GM19438 (cell line): Measurements from ENCODE around the gene MIAT.

Source experiments
- ATAC-seq: cut with Tn5 transposase; IDR thresholded peaks from one replicate; pipeline ENCODE4 v1.9.1; 2021; ENCODE audit warnings: low read depth; ENCODE audit not compliant: unreplicated experiment

The MIAT gene

DNA sequence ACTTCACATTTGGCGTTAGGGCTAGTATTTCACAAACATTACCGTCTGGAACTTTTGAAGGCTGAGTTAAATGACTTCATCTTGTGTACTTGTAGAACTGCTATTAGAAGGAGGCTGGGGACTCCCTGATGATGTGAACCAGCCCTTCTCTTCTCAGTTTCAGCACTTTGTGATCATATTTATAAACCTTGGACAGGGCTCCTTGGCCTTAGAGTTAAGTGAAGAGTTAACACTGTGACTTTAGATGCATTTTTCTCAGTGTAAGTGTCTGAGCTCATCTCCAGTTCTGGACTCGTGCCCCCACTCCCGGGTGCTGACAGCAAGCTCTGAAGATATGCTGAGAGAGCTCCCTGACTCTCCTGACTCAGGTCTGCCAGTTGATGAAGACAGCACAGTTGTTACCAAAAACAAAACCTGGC, 8.4 kb downstream of the MIAT start:
- no peak for ATAC-seq

DNA sequence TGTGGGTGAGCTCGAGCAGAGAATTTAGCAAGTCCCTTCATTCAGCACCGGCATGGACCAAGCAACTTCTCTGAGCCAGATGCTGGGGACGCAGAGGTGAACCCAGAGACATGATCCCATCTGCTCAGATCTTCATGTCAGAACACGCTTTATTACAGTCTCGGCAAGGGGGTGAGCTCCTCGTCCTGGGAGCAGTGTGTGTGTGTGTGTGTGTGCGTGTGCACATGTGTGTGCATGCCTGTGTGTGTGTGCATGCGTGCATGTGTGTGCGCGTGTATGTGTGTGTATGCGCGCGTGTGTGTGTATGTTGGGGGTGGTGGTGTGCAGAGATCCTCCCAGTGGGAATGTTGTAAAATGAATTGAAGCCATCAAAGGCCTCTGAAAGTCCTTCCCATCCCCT, 9.8 kb downstream of the MIAT start:
- ATAC-seq, result no peak

DNA sequence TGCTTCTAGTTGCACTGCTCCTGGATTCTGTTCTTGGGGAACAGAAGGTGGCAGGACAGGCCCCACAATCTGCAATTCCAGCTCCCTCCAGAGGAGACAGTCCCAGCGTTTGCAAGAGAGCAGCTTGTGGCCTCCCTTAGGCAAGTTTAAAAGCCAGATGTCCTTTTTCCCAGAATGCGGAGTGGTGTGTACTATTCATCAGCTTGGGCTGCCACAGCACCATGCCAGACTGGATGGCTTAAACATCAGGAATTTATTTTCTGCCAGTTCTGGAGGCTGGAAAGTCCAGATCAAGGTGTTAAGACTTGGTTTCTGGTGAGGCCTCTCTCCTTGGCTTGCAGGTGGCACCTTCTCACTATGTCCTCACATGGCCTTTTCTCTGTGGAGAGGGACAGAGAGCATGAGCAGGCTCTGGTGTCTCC, 11.7 kb downstream of the MIAT start:
- ATAC-seq, result no peak

DNA sequence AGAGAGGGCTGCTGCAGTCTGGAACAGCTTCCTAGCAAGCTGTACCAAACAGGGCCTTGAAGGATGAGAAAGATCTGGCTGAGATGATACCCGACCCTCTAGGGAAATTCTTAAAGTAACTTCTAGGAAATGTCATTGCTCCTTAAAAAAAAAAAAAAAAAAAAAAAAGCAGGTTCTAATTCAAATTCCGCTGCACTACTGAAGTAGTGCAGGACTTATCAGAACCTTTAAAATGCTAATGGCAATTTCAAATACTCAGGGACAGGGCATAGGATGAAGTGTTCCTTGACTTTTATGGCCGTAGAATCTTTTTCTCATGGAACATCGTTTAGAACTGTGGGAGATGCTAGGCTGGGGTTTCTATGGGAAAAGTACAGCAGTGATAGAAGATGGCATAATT, 13.1 kb downstream of the MIAT start:
- no peak for ATAC-seq

DNA sequence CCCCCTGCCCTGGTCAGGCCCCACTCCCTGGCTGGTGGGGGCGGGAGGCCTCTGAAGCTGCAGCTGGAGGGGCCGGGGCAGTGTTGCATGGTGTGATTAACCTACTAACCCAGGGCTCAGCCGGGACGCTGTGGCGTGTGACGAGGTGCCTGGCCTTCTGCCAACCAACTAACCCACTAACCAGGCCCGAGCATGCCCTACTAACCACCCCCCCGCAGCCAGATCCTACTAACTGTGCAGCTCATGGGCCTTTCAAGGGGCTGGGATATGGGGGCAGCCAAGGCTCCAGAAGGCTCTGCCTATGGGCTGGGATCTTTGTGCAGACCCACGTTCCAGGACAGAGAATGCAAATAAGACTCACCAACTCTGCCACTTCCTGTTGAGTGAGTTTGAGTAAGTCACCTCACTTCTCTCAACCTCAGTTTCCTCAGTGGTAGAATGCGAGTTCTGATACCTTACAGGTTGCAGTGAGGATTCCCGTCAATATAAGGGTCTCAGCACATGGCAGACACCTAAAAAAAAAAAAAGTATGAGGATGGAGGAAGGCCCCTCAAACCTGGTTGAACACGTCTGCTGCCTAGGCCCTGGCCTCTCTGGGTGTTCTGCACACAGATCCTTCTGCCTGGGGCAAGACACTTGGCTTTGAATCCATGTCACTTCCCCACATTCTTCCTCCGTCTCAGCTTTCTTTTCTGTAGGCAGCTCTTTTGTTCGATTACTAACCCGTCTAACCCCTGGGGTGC, 14.1 kb downstream of the MIAT start:
- no peak for ATAC-seq

DNA sequence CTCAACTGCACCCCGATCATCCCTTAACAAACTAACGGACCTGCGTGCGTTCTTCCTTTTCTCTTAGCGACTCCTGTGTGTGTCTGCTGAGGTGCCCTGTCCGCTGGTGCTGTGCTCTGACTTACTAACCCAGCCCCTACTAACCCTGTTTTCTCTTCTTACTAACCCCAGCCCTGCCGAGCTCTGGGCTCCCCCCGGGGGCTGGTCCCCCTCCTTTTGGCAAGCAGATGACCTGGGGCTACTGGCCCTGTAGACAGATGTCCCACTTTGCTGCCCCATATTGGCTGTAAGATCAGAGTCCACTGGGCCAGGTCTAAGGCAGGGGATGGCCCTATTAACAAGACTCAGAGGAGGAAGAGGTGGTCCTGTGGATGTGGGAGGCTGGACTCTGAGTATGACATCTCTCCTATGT, 14.7 kb downstream of the MIAT start:
- peak; percentile 14 for ATAC-seq

DNA sequence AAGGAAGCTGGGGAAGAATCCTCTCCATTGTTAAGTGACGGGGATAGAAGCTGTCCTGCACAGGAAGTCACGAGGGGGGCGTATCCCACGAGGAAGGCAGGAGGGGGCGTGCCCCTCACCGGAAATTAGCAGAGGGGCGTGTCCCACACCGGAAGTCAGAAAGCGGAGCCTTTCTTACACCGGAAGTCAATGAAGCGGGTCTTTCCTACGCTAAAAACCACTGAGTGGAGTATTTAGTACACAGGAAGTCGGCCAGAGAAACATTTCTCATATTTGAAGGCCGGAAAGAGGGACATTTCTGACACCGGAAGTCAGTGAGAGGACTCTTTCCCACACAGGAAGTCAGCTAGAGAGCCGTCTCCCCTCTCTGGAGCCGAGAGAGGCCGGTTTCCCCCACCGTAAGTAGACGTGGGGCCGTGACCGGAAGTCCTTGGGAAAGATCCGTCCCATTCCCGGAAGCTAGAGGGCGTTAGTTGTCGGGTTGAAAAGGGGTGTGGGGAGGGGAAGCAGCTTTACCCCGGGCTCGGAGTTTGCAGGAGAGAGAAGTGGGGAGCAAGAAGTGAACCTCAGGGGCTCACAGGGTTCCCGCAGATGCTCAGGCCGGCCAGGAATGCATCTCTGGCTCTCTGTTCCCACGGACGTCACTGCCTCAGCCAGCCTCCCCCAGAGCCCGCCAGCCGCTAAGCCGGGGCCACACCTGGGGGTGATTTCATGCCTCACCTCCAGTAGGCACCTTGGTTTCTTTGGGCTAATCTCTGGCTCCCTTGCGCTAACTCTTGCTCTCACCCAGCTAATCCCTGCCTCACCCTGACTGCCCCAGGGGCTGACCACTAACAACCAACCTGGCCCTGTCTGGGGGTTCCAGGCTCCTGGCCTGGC, 15.4 kb downstream of the MIAT start:
- ATAC-seq, result peak; percentile 59

DNA sequence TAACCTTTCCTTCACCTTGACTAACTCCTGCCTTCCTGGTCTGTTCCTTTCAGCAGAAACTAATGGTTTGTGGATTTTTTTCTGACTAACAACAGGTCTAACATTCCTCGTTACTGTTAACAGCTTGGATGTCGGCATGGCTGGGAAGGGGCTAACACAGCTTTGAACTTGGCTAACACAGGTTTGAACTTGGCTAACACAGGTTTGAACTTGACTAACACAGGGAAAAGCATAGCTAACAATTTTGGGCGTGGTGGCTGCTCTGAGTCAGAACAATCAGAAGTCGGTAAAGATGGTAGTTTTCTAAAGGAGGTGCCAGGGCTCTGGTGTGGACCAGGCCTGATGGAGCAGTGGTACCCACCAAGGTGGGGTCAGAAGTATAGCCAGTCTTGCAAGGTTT, 16.1 kb downstream of the MIAT start:
- no peak for ATAC-seq

DNA sequence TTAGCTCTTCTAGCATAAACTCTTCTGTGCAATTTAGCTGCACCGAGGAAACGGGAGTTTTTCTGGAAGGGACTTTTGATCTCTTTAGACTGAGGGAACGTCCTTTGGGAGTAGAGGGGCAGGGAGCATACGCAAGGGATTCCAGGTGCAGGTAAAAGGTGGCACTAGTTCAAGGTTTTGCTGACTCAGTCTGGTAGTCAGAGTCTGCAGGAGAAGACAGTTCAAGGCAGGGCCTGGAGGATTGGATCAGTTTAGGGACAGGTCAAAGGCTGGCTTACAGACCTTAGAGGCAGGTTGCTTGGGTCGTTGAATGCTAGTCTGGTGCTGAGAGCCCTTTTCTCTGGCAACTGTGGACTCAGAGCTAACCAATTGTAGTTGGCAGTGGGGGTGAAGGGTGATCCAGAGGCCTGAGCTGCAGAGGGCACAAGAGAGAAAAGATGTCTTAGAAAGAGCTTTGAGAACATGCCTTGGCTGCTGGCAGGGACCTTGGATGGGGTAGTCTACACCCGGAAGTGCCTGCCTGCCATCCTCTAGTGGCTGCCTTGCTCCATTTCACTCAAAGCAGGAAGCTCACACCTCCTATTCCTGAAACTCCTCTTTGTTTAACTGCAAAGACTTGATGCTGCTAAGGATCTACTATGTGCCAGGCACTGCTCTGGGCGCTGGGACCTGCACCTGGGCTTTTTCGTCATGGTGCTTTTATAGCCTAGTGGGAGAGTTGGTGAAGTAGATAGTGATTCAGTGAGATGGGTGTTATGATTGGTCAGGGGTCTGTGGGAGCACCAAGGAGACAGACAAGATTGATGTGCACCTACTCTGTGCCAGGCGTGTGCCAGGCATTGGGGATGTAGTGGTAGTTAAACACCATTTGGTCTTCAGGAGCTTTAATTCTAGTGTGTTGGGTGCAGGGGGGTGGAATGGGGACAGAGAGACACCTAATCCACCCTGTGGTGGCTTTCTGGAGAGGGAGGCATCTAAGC, 17.1 kb downstream of the MIAT start:
- ATAC-seq, result no peak

DNA sequence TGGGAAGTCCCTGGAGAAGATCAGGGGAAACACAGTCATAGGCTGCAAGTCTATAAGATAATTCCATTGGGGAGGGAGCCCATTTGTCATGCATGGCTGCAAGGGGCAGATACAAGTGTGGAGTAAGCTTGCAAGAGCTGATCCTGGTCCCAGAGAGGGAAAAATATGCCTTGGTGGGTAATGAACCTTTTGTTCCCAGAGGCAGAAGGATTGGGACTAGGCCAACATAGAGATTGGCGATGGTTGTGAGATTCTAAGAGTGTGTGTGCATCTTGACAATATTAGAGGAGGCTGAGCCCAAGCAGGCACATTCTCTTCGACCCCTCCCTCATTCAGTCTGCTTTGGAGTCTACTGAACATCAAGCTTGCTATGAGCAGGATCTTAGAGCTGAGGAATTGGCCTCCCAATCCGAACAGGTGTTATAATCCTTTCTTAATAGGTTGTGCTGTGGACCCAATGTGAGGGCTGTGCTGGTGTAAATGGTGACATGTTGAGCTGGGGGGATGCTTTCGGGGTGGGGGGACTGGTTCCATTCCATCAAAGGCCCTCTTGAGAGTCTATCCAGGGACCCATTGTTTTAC, 18.4 kb downstream of the MIAT start:
- no peak for ATAC-seq

DNA sequence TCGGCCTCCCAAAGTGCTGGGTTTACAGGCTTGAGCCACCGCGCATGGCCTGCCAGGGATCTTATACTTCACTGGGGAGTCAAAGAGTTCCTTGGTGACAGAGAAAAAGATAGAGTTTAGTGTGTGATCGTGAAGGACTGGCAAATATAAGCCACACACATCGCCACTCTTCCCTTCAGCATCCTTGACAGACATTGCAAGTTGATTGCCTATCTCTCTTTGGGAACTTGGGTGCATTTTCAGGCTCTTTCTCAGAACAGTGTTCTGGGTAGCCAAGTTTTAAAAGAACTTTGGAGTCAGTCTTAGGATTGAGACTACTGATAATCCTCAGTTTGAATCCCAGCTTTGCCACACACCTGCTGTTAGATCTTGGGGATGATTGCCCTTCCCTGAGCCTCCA, 19.8 kb downstream of the MIAT start:
- ATAC-seq, result no peak

DNA sequence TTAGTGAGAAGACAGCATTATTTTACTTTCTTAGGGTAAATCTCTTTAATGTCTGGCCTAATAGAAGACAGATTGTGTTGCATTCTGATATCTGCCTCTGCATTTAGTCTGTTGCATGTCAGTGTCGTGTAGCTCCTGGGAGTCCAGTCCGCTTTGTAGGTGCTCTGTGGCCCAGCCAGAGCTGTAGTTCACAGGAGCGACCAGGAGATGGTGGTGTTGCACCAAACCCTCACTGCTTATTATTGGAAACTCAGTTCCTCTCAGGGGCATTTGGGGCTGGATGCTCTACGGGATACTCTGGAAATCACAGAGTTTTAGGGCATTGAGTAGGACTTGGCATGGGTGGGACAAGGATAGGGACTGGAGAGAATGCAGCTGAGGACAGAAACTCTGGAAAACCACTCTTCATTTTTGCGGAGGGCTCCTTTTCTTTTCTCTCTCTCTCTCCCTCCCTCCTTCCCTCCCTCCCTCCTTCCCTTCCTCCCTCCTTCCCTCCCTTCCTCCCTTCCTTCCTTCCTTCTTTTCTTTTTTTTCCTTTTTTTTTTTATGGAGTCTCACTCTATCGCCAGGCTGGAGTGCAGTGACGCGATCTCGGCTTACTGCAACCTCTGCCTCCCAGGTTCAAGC, 21.7 kb downstream of the MIAT start:
- no peak for ATAC-seq

DNA sequence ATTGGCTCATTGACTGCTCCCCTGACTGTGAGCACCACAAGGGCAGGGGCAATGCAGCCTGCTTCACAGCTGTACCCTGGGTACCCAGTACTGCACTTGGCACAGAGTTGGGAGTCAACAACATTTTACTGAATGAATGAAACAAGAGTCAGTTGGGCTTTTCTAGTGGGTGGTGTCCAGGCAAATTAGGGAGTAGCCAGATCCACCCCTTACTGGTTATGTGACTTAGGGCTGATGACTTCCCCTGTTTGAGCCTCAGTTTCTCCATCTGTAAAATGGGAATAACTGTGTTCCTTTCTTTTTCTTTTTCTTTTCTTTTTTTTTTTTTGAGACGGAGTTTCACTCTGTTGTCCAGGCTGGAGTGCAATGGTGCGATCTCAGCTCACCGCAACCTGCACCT, 23.1 kb downstream of the MIAT start:
- ATAC-seq, result no peak

DNA sequence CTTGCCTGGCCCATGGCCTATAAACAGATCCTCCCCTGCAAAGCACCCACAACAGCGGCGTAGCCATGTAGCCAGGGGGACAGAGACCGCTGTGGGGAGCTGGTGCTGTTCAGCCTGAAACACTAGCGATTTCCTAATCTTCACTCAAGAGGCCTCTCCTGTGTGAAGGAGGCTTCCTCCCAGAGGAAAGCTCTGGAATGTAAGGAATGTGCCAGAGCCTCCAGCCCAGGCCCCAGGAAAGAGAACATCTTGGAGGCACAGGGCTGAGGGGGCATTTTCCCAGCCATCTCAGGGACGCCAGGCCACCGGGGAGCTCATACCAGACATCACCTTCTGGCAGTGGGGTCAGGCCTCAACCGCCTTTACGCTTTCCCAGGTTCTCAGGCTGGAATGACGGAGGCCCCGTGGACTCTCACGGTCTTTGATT, 24.0 kb downstream of the MIAT start:
- no peak for ATAC-seq

DNA sequence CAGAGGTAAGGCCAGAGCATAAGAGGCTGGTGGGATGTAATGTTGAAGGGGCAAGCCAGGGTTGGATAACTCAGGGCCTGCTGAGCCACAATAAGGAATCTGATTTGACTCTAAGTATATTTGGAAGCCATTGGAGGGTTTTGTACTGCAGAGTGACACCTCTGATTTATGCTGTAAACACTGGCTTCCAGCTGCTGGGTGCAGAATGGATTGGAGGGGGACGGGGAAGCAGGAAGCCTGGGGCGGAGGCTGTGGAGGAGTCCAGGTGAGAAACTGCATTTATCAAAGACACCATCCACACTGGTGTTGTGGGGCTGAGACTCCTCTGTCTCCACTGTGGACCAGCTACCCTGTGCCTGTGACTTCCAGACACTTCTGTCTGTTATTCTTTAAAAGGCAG, 26.8 kb downstream of the MIAT start:
- no peak for ATAC-seq

DNA sequence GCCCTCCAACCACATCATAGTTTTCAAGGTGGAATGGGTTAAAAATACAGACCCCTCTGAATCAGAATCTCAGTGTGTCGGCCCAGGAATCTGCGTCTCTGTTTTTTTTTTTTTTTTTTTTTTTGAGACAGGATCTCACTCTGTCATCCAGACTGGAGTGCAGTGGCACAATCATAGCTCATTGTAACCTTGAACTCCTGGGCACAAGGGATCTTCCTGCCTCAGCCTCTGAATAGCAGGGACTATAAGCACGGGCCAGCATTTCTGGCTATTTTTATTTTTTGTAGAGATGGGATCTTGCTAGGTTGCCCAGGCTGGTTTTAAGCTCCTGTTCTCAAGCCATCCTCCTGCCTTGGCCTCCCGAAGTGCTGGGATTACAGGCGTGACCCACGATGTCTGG, 28.2 kb downstream of the MIAT start:
- no peak for ATAC-seq

DNA sequence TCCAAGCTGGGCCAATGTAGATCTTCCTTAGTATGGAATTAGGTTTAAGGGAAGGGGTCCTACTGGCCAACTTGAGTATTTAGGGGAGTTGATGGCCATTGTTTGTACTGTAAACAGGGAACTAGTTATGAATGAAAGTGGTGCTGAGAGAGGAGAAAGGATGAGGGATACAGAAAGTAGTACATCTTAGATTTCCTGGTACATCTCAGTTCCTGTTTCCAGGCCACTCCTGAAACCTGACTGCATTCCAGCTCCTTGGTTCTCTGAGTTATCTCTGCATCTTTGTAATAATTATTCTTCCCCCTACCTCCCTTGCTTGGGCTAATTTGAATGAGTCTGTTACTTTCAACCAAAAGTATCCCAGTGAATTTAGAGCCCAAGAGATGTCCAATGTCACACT, 30.1 kb downstream of the MIAT start:
- no peak for ATAC-seq

DNA sequence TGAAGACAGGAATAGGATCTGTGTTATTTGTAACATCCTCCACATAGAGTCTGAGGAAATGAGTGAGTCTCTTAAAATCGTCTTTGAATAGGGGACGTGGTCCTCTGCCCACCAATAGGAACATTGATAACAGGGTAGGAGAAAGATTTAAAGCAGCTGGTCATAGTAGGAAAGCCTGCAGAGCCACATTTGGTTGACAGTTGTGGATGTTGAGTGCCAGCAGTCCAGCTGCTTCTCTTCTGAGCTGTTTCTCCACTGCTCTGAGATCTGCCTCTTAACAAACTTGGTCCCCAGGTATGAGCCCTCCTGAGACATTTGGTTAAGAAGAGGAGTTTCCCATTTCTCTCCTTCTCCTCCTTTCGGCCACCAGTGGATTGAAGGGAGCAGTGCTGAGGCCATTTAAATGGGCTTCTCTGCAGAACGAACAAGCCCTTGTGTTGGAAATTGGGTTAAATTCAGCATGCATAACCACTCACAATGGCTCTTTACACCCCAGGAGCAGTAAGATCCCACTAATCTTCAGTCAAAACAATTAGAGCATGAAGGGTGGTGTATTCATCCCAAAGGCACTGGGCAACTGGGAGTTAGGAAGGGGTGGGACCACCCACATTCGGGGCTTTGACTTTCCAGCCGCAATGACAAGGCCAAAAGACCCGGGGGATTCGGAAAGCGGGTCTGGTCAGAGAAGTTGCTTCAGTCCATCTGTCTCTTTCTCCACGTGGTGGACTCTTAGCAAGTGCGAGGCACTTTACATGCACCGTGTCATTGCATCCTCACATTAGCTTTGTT, 32.3 kb downstream of the MIAT start:
- no peak for ATAC-seq
